22Rv1 (cell line): ENCODE data around the gene PPAN.

ENCODE experiments used
- H3K27ac ChIP-seq: fragments of 450-650 bp; 2 replicates; pipeline ENCODE4 v1.5.1; 2017
- CTCF ChIP-seq: fragments of 450-650 bp; IDR thresholded peaks from 2 replicates; pipeline ENCODE4 v1.5.1; 2017; ENCODE audit warnings: mild to moderate bottlenecking
- ZFX ChIP-seq: fragments of 450-650 bp; IDR thresholded peaks from 2 replicates; pipeline ENCODE4 v1.6.1; 2017; ENCODE audit warnings: antibody characterized with exemption, borderline replicate concordance

Gene PPAN

GRCh38 chr19:10113964-10114650, 7.9 kb downstream of the PPAN start:
- H3K27ac ChIP-seq, result peak overlapping the region; percentile 63
- TF ChIP-seq CTCF (no peak), ZFX (no peak)

- TF ChIP-seq ZFX (no peak), CTCF (no peak)
- H3K27ac ChIP-seq, result peak overlapping the region; percentile 63
Measured at GRCh38 chr19:10114651-10115391, 8.7 kb downstream of the PPAN start.

GRCh38 chr19:10115392-10116084, 9.4 kb downstream of the PPAN start:
- peak overlapping the region; percentile 63; the same call in 1 of the 2 replicates for H3K27ac ChIP-seq
- TF ChIP-seq ZFX, result no peak

- H3K27ac ChIP-seq, result no peak overlapping the region
- TF ChIP-seq ZFX, result no peak
- TF ChIP-seq CTCF, result no peak
Measured at GRCh38 chr19:10116085-10116865, 10.1 kb downstream of the PPAN start.

- no peak for TF ChIP-seq CTCF
- no peak for TF ChIP-seq ZFX
Measured at GRCh38 chr19:10116866-10117616, 10.9 kb downstream of the PPAN start.

GRCh38 chr19:10118960-10119359, 12.8 kb downstream of the PPAN start:
- H3K27ac ChIP-seq, result peak overlapping the region; percentile 64
- no peak for TF ChIP-seq ZFX
- no peak for TF ChIP-seq CTCF

More at GRCh38 chr19:10116866-10117616, 10.9 kb downstream of the PPAN start:
- no peak overlapping the region for H3K27ac ChIP-seq
